Measurements from ENCODE around the gene VCL.

GRCh38 chr10:73956476-73957359, 41.2 kb upstream of the VCL start:
- TF ChIP-seq POLR2A (IDR thresholded peaks at IDR 0.05) (no peak), CTCF (IDR thresholded peaks at IDR 0.05) (no peak)
